Psoas muscle (tissue), 8 donors: ENCODE measurements around the gene CDC7. TPM values are rescaled to one million over a fixed set of nuclear protein-coding genes. Genes with fewer than 3 reads are reported as not detected.
A peak's percentile ranks its signal among the peaks of the same experiment; 100 is the strongest.

Experiments
- ATAC-seq, 4 donors: fragments of 200-7000 bp; cut with Tn5 transposase; one replicate each; pipeline ENCODE4 v1.9.1; 2020; ENCODE audit warnings: moderate library complexity in 3 of 4, mild to moderate bottlenecking in 2 of 4
- DNase-seq, 2 donors: peaks; one replicate each; pipeline ENCODE4 v3.0.0-alpha.2; 2020
- H3K27ac ChIP-seq: fragments of 200-600 bp; one replicate; pipeline ENCODE4 v1.8.0; 2022
- H3K27me3 ChIP-seq, 3 donors: fragments of 200-600 bp in 1 of 3; one replicate each; pipeline versions ENCODE4 v1.6.1 to v1.8.0; 2013 to 2022; ENCODE audit warnings: low read length in 2 of 3, mild to moderate bottlenecking in 2 of 3, moderate library complexity in 1 of 3; ENCODE audit not compliant: insufficient read depth in 3 of 3
- H3K36me3 ChIP-seq, 2 donors: fragments of 200-600 bp in 1 of 2; one replicate each; pipeline versions ENCODE4 v1.6.1 to v1.8.0; 2013 to 2022; ENCODE audit warnings: low read depth in 1 of 2, mild to moderate bottlenecking in 1 of 2, moderate library complexity in 1 of 2; ENCODE audit not compliant: insufficient read depth in 1 of 2
- H3K4me1 ChIP-seq: fragments of 200-600 bp; one replicate; pipeline ENCODE4 v1.8.0; 2022
- H3K4me3 ChIP-seq: fragments of 200-600 bp; one replicate; pipeline ENCODE4 v1.8.0; 2022; ENCODE audit warnings: mild to moderate bottlenecking
- H3K9me3 ChIP-seq: fragments of 200-600 bp; one replicate; pipeline ENCODE4 v1.8.0; 2022
- WGBS, 3 donors: extraction: QIAGEN DNeasy Blood & Tissue Kit; methylation state at CpG; one replicate each; pipeline versions ENCODE4 v1.1.6 to v1.1.7; 2013; 5-methylcytosine and 5-hydroxymethylcytosine counted together
- intact Hi-C, 2 donors: fragments of 100-400 bp; cut with DNase I; formaldehyde crosslinking; loops; one replicate each; pipeline versions ENCODE4 v1.11.0 to v1.14.2; 2022
- polyA plus RNA-seq, 3 donors: library from polyadenylated mRNA; stranded (reverse); fragments of 200-250 nt; gene quantifications; one replicate each; pipeline ENCODE4 v1.2.3, GENCODE V29; 2013
- total RNA-seq, 4 donors: library from RNA; stranded (reverse); fragmentation: NEBNext Ultra II Directional in 2 of 4; extraction: Animal tissue kit (Norgen Biotek cat#: 25700) in 2 of 4; gene quantifications; one replicate each; pipeline versions ENCODE4 v1.2.1 to v1.2.4, GENCODE V29; 2021 to 2023
- TF ChIP-seq, protein P1 (sequence below): fragments of 200-600 bp; IDR thresholded peaks from one replicate; pipeline ENCODE4 v1.8.0; 2022; ENCODE audit warnings: antibody characterized with exemption
- donor health status: healthy with polysubstance abuse.
- donor health status: DM: no; HTN: no; CAD: no; lungs with moderate emphysema.
- donor health status: Bipolar disorder and iron deficiency.
- donor health status: healthy.
- donor health status: DM: yes; HTN: yes; CAD: no.
- donor health status: DM: no; HTN: no; CAD: no.
- donor health status: DM: no; HTN: no; CAD: no.
- donor health status: DM: yes; HTN: yes; CAD: no.

CDC7 gene
- total and polyA plus RNA-seq, 7 donors, result 0.25 to 1.4 (median 0.54) TPM

DNA sequence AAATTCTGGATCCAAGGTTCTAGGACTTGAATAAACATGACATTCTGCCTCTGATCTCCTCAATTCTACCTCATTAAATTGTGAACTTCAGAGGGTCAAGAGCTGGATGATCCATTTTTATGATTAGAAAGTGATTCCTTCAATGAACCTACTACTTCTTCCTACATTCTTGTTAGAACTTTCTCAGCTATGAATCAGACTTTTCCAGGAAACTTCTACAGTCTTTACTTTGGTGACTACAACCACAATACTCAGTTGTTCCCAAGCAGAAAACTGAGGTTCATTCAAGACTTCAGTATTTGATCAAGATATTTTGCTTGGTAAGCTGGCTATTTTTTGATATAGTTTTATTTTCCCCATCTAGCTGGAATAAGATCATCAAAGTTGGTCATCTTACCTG, 51.4 kb downstream of the CDC7 start:
- H3K4me3 ChIP-seq, result no peak overlapping the region
- DNase-seq, result no peak
- intact Hi-C loops, result no loop called here
- TF ChIP-seq, protein P1, sequence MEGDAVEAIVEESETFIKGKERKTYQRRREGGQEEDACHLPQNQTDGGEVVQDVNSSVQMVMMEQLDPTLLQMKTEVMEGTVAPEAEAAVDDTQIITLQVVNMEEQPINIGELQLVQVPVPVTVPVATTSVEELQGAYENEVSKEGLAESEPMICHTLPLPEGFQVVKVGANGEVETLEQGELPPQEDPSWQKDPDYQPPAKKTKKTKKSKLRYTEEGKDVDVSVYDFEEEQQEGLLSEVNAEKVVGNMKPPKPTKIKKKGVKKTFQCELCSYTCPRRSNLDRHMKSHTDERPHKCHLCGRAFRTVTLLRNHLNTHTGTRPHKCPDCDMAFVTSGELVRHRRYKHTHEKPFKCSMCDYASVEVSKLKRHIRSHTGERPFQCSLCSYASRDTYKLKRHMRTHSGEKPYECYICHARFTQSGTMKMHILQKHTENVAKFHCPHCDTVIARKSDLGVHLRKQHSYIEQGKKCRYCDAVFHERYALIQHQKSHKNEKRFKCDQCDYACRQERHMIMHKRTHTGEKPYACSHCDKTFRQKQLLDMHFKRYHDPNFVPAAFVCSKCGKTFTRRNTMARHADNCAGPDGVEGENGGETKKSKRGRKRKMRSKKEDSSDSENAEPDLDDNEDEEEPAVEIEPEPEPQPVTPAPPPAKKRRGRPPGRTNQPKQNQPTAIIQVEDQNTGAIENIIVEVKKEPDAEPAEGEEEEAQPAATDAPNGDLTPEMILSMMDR, result no peak
- H3K36me3 ChIP-seq, result no peaks in the 10 kb centered on the region
- no peak overlapping the region for H3K27ac ChIP-seq
- H3K9me3 ChIP-seq, result no peaks in the 10 kb centered on the region
- no peaks in the 10 kb centered on the region for H3K27me3 ChIP-seq
- no peak for ATAC-seq
- H3K4me1 ChIP-seq, result peaks cover 7% of the 10 kb centered on the region

DNA sequence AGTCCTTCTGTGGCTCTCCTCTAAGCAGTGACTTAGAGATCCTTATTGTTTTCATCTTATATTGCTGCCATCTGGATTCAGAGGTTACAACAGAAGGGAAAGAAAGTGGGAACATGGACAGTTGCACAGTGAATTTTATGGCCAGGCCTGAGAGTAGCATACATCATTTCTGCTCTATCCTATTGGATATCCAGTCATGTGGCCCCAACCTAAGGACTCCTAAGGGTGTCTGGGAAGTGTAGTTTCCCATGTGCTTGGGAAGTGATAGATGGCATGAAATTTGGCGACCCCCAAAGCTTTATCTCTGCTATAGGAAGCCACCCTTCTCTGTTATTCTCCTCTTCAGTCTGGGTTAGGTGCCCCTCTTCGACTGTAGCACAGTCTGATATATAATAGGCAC, 51.9 kb downstream of the CDC7 start:
- no peak overlapping the region for H3K27ac ChIP-seq
- intact Hi-C loops, result no loop called here

DNA sequence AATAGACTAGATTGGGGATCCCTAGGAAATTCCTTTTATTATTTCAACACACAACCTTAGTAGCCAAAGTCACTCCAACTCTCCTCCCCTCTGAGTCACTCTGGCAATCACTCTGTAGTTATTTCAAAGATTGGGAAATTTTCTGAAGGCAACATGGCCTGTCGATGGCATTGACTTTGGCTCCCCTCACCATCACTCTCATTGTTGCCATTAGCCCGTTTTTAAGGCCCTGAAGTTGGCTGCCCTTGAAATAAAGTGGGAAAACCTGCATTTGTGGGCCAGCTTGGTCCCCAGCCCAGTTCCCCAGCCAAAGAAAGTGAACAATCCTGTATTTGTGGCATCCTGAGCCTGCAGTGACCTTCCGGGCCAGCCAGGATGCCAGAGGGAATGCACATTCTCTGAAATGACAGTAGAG, 52.5 kb downstream of the CDC7 start:
- DNase-seq (peak in 1 of 2 donors; percentile 50), ATAC-seq (peak in 3 of 4 donors; percentile 56 to 71 (median 65))
- intact Hi-C loops, result no loop called here
- Histone ChIP-seq H3K9me3 (no peaks in the 10 kb centered on the region), H3K27me3 (no peaks in the 10 kb centered on the region), H3K27ac (no peak overlapping the region), H3K4me1 (peaks cover 9% of the 10 kb centered on the region), H3K36me3 (no peaks in the 10 kb centered on the region), H3K4me3 (no peak overlapping the region)
- TF ChIP-seq, protein P1, result no peak
- 58 to 72% (median 62%) methylated on average over 3 of the region's 3 CpGs for WGBS, 3 donors

More for the DNA sequence above, 51.9 kb downstream of the CDC7 start:
- WGBS, 3 donors, result 80 to 88% (median 85%) methylated on average over 2 of the region's 2 CpGs
- H3K4me1 ChIP-seq, result peaks cover 9% of the 10 kb centered on the region
- TF ChIP-seq, protein P1, result no peak
- no peaks in the 10 kb centered on the region for H3K9me3 ChIP-seq
- no peak for ATAC-seq
- no peaks in the 10 kb centered on the region for H3K36me3 ChIP-seq
- DNase-seq, result no peak
- no peaks in the 10 kb centered on the region for H3K27me3 ChIP-seq
- no peak overlapping the region for H3K4me3 ChIP-seq

DNA sequence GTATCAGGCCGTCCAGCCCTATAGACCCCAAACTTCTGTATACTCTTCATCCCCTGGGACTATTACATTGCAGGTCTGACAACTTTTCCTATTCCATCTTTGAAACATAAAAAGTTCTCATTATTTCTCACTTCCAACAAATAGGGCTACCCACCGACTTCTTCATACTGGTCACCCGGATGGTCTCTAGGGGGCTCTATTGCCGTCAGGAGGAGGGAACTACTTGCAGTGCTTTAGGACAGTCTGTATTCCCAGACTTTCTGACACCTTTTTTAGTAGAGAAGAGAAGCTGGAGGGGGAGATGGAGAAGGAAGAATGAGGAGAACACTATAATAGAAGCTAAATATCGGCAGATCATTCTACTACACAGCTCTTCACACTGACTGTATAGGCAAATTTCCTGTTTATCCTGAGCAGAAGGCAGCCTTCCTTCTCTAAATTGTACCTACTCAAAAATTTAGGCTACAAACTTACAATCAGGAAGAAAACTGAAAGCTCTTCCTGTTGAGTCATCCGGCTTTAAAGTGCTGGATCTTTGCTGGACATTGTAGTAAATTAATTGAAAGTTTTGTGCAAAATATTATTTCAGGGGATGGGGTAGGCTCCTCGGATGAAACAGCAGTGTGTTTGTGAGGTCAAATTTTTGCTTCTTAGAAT, 54.6 kb downstream of the CDC7 start:
- DNase-seq (no peak), ATAC-seq (peak in 1 of 4 donors; percentile 58)
- Histone ChIP-seq H3K4me3 (no peak overlapping the region), H3K27ac (no peak overlapping the region), H3K9me3 (no peaks in the 10 kb centered on the region), H3K36me3 (no peaks in the 10 kb centered on the region), H3K4me1 (peaks cover 9% of the 10 kb centered on the region), H3K27me3 (no peaks in the 10 kb centered on the region)
- 48 to 72% (median 56%) methylated on average over 7 of the region's 7 CpGs for WGBS, 3 donors
- intact Hi-C loops, result no loop called here
- TF ChIP-seq, protein P1, result no peak
